Tibial artery (tissue), 4 donors: ENCODE measurements around the gene MRPL49.

Source experiments
- DNase-seq, 2 donors: peaks; one replicate each; pipeline ENCODE4 v3.0.0-alpha.2; 2019
- H3K27ac ChIP-seq, 2 donors: fragments of 200-600 bp; sonication (generic) in 1 of 2; 1 replicate in 1 of 2; 2 replicates in 1 of 2; pipeline ENCODE4 v1.5.1; 2018 to 2019; ENCODE audit warnings: mild to moderate bottlenecking in 1 of 2
- H3K27me3 ChIP-seq, 2 donors: fragments of 200-600 bp; sonication (generic) in 1 of 2; one replicate each; pipeline versions ENCODE4 v1.5.1 to v1.6.0; 2016 to 2019
- H3K36me3 ChIP-seq, 3 donors: fragments of 200-600 bp; sonication (generic) in 2 of 3; one replicate each; pipeline ENCODE4 v1.5.1; 2016 to 2019; ENCODE audit warnings: mild to moderate bottlenecking in 2 of 3
- H3K4me1 ChIP-seq, 4 donors: fragments of 200-600 bp; sonication (generic) in 2 of 4; 1 replicate in 3 of 4; 2 replicates in 1 of 4; pipeline ENCODE4 v1.5.1; 2016 to 2019
- H3K4me3 ChIP-seq, 2 donors: fragments of 200-600 bp; sonication (generic) in 1 of 2; 1 replicate in 1 of 2; 2 replicates in 1 of 2; pipeline ENCODE4 v1.5.1; 2018 to 2019; ENCODE audit warnings: mild to moderate bottlenecking in 2 of 2
- H3K9me3 ChIP-seq, 3 donors: fragments of 200-600 bp; sonication (generic) in 1 of 3; one replicate each; pipeline ENCODE4 v1.5.1; 2016 to 2019
- intact Hi-C: fragments of 100-400 bp; cut with DNase I; formaldehyde crosslinking; loops from one replicate; pipeline ENCODE4 v1.15.0; 2023; ENCODE audit warnings: low total_unique reads
- TF ChIP-seq, protein P1 (sequence below), 2 experiments: fragments of 200-600 bp in 1 of 2; fragments of 450-650 bp in 1 of 2; IDR thresholded peaks; one replicate each; pipeline ENCODE4 v1.5.1; 2017 to 2019; ENCODE audit warnings: antibody characterized with exemption in 2 of 2, mild to moderate bottlenecking in 1 of 2, moderate library complexity in 1 of 2

Gene MRPL49

DNA sequence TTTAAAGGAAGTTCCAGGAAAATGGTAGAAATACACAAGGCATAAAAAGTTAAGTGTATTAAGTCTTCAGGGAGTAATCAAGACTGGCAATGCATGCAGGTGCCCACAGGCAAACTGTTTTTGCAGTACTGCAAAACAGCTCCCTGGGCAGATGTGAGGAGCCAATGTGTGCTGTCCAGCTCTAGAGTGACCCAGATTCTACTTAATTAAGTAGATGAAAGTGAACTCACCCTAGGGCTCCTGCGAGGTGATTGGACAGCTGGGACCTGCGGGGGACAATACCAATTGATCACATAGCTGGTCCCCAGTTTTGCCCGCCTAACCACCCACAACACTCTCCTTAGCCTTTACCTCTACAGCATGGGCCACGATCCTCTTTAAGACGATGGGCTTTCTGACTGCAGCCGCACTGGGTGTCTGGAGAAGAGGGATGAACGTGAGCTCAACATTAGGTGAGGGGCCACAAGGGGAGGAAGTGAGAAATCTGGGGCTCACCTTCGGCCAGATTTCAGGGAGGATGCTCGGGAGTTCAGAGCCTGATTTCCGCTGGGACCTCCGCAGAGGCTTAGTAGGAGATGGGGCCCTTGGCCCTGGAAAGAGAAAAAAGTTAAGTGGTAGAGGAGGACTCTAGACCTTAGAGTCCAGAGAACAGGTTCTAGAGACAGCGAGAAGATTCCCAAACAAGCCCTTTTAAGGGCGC, 38.8 kb upstream of the MRPL49 start:
- TF ChIP-seq, protein P1, sequence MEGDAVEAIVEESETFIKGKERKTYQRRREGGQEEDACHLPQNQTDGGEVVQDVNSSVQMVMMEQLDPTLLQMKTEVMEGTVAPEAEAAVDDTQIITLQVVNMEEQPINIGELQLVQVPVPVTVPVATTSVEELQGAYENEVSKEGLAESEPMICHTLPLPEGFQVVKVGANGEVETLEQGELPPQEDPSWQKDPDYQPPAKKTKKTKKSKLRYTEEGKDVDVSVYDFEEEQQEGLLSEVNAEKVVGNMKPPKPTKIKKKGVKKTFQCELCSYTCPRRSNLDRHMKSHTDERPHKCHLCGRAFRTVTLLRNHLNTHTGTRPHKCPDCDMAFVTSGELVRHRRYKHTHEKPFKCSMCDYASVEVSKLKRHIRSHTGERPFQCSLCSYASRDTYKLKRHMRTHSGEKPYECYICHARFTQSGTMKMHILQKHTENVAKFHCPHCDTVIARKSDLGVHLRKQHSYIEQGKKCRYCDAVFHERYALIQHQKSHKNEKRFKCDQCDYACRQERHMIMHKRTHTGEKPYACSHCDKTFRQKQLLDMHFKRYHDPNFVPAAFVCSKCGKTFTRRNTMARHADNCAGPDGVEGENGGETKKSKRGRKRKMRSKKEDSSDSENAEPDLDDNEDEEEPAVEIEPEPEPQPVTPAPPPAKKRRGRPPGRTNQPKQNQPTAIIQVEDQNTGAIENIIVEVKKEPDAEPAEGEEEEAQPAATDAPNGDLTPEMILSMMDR (IDR thresholded peaks at IDR 0.05), result no peak

DNA sequence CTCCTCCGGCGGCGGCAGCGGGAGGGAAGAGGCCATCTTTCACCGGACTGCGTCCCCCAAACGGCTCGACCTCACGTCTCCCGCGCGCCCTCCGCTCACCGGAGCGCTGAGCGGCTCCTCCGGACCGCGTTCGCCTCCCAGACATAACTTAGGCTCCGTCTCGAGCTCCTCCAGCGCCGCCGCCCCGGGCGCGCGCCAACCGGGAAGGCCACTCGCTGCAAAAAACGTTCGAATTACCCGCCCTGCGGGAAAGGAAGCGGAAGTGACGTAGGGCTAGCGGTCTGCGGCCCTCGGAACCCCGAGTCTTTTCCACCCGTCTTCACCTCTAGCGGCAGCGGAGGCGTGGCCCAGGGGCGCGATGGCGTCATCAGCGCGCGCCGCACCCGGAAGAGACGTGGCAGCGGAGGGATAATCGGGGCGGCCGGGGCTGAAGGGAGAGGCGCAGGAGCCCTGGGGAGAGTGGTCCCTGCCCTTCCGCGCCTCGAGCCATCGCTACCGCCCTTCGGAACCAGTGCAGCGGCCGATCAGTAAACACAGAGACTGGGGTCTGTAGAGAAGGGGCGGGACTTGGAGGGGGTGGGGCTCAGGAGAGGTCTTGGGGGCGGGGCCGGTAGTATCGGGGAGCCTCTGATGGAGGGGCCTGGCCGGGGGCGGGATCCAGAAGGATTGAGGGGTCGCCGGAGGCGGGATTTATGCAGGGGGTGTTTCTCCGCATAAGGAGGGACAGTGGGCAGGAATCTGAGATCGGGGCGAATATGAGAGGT, 38.1 kb upstream of the MRPL49 start, which contains the start of the genes CDCA5 and ZFPL1:
CDCA5 (minus strand) TSS at position 207 of the 764 bp plus-strand sequence; CDS start at position 145, 62 bp downstream.
ZFPL1 (plus strand) TSS at position 389 of the 764 bp plus-strand sequence. CDS start 477 bp downstream, outside the sequence.
- TF ChIP-seq, protein P1 (IDR thresholded peaks at IDR 0.05), result peak in 1 of 2 experiments; percentile 29
- H3K4me1 ChIP-seq, result peaks cover 0 to 21% (median 17%) of the 10 kb centered on the region in 4 donors
- peak within 1 kb of the TSS; percentile 67 to 70 for H3K4me3 ChIP-seq
- DNase-seq, result peak; percentile 93 to 97
- H3K9me3 ChIP-seq, result no peaks in the 10 kb centered on the region
- no peaks in the 10 kb centered on the region for H3K27me3 ChIP-seq
- intact Hi-C loops, result no loop called here
- H3K27ac ChIP-seq, result peak within 1 kb of the TSS; percentile 87 to 88
- peaks cover 25 to 36% (median 30%) of the 10 kb centered on the region in 3 donors for H3K36me3 ChIP-seq

More for the DNA sequence above, 38.8 kb upstream of the MRPL49 start:
- H3K27ac ChIP-seq, result peak overlapping the region; percentile 87 to 88
- DNase-seq, result no peak
- H3K27me3 ChIP-seq, result no peaks in the 10 kb centered on the region
- no peaks in the 10 kb centered on the region for H3K9me3 ChIP-seq
- H3K4me1 ChIP-seq, result peaks cover 0 to 21% (median 17%) of the 10 kb centered on the region in 4 donors
- intact Hi-C loops, result no loop called here
- H3K4me3 ChIP-seq, result peak overlapping the region; percentile 67 to 70
- peaks cover 18 to 29% (median 22%) of the 10 kb centered on the region in 3 donors for H3K36me3 ChIP-seq

DNA sequence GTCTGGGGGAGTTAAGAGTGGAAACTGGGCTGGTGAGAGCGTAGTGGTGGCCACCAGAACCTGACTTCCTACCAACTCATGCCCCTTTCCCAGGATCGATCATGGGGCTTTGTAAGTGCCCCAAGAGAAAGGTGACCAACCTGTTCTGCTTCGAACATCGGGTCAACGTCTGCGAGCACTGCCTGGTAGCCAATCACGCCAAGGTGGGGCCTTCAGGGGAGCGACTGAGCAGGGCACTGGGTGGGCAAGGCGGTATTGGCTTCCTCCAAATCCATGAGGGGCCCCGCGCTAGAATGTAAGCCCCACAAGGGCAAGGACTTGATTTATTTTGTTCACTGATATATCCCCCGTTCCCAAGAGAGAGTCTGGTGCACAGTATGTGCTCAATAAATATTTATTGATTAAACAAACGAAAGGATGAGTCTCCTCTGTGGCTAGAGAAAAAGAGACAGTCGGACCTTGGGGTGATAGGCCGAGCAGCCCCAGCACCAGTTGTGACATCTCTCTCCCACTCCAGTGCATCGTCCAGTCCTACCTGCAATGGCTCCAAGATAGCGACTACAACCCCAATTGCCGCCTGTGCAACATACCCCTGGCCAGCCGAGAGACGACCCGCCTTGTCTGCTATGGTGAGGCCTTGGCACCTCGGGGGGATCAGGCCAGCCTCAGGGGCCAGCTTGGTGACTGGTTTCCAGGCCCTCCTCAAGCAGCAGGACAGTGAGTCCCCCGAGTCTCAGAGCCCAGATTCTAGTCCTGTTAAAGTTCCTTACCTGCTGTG, 37.3 kb upstream of the MRPL49 start:
- Histone ChIP-seq H3K4me1 (peaks cover 0 to 21% (median 17%) of the 10 kb centered on the region in 4 donors), H3K36me3 (peaks cover 25 to 44% (median 35%) of the 10 kb centered on the region in 3 donors), H3K27ac (peak overlapping the region; percentile 87 to 88), H3K9me3 (no peaks in the 10 kb centered on the region), H3K27me3 (no peaks in the 10 kb centered on the region), H3K4me3 (peak overlapping the region; percentile 67 to 70)
- DNase-seq, result no peak
- TF ChIP-seq, protein P1 (IDR thresholded peaks at IDR 0.05), result no peak
- intact Hi-C loops, result loop anchor here (5.0 kb wide), 1 partner anchor 57 kb away; the partner anchor contains the start of gene SNX15

DNA sequence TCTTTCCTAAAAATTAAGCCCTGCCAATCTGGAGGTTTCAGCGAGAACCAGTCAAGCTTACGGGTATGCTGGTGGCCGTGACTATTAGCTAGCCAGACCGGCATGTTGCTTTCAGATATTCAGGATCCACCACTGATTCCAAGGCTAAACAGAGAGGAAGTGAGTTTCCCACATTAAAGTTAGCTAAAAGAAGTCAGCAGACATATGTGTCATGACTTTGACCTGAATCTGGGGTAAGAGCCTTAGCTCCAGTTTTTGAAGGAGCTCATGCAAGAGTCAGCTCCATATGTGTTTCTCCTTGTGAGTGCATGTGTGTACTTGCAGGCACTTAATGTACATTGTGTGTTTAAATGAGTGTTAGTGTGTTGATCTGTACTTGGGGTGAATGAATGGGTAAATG, 36.7 kb upstream of the MRPL49 start:
- no peak overlapping the region for H3K4me3 ChIP-seq
- no peaks in the 10 kb centered on the region for H3K9me3 ChIP-seq
- peaks cover 0 to 21% (median 17%) of the 10 kb centered on the region in 4 donors for H3K4me1 ChIP-seq
- H3K27me3 ChIP-seq, result no peaks in the 10 kb centered on the region
- peaks cover 25 to 46% (median 35%) of the 10 kb centered on the region in 3 donors for H3K36me3 ChIP-seq
- no peak for DNase-seq
- no peak overlapping the region for H3K27ac ChIP-seq
- TF ChIP-seq, protein P1 (IDR thresholded peaks at IDR 0.05), result no peak
- intact Hi-C loops, result loop anchor here (5.0 kb wide), 1 partner anchor 58 kb away; the partner anchor contains the start of gene SNX15

DNA sequence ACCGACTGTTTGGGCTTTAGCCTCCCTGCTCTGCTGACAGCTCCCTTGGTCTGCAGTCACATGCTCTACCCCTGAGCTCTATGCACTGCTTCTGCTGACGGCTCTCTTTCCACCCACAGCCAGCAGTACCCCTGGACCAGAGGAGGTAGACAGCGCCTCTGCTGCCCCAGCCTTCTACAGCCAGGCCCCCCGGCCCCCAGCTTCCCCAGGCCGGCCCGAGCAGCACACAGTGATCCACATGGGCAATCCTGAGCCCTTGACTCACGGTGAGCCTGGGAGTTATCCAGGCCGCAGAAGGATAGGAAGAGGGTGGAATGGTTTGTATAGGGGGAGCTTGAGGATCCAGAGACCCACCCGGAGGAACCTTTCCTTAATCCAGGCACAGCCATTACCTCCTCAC, 35.3 kb upstream of the MRPL49 start:
- Histone ChIP-seq H3K4me3 (no peak overlapping the region), H3K36me3 (peaks cover 25 to 46% (median 35%) of the 10 kb centered on the region in 3 donors), H3K27ac (no peak overlapping the region), H3K9me3 (no peaks in the 10 kb centered on the region), H3K27me3 (no peaks in the 10 kb centered on the region), H3K4me1 (peaks cover 0 to 21% (median 17%) of the 10 kb centered on the region in 4 donors)
- no peak for DNase-seq
- TF ChIP-seq, protein P1 (IDR thresholded peaks at IDR 0.05), result no peak
- intact Hi-C loops, result loop anchor here (5.0 kb wide), 1 partner anchor 60 kb away; the partner anchor contains the start of gene SNX15
